ENCODE data around the gene GSN. TPM values are rescaled to one million over a fixed set of nuclear protein-coding genes. Genes with fewer than 3 reads are reported as not detected.

GSN gene
- total and polyA plus RNA-seq, 3 experiments from 2014 or later, result 4.1 to 6.3 (median 4.2) TPM

DNA sequence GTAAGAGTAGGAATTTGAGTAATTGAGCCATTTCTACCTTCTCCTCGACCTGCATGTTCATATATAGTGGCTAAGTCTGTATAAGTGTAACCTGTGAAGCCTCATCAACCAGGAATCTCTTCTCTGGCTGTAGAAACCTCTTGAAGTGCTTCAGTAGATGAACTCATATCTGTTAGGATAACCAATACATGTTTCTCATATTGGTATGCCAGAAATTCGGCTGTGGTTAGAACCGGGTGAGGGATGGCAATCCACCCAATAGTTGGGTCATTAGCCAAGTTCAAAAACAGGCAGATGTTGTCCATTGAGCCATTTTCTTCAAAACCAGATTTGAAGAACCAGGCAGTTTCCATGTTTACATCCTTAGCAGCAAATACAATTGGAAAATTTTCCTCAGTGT is 28.9 kb upstream of the GSN start:
- Histone ChIP-seq H3K27ac (ENCODE audit: low read depth, low read length) (no peak overlapping the region), H3K4me1 (ENCODE audit: insufficient read depth, low read length) (no peaks in the 10 kb centered on the region), H3K9me3 (ENCODE audit: low read length) (no peaks in the 10 kb centered on the region), H3K4me3 (ENCODE audit: low read length) (no peak overlapping the region), H3K36me3 (ENCODE audit: insufficient read depth, low read length) (no peaks in the 10 kb centered on the region), H3K27me3 (ENCODE audit: insufficient read depth, low read length, poor library complexity, severe bottlenecking) (no peaks in the 10 kb centered on the region)
- Mint-ChIP-seq H3K4me3 (no peak overlapping the region), H3K36me3 (peaks cover 19 to 33% (median 27%) of the 10 kb centered on the region in 3 donors), H3K27ac (no peak overlapping the region), H3K9me3 (peaks cover 0 to 5% (median 4%) of the 10 kb centered on the region in 5 donors), H3K4me1 (no peaks in the 10 kb centered on the region), H3K27me3 (no peaks in the 10 kb centered on the region)
- no peak for DNase-seq
- POLR2A ChIA-PET, result no interaction called here
- CTCF ChIA-PET, result no interaction called here

DNA sequence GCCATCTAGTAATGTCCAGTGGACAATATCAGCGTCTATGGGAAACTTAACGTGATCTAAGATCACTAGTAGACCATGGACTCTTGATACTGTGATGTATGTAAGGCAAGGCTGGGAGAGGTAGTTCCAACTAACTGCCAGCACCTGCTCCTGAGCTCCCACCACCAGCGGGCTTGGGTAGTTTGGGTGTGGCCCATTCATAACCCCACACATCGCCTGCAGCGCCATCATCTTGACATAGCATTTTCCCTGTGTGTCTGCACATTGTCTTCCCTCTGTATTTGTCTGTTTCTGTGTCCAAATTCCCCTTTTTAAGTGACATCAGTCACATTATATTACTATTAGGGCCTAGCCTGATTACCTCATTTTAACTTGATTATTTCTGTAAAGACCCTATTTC is 28.1 kb upstream of the GSN start:
- Histone ChIP-seq H3K27ac (ENCODE audit: low read depth, low read length) (no peak overlapping the region), H3K36me3 (ENCODE audit: insufficient read depth, low read length) (no peaks in the 10 kb centered on the region), H3K4me1 (ENCODE audit: insufficient read depth, low read length) (no peaks in the 10 kb centered on the region), H3K4me3 (ENCODE audit: low read length) (no peak overlapping the region), H3K27me3 (ENCODE audit: insufficient read depth, low read length, poor library complexity, severe bottlenecking) (no peaks in the 10 kb centered on the region), H3K9me3 (ENCODE audit: low read length) (no peaks in the 10 kb centered on the region)
- H3K4me1 Mint-ChIP-seq, result no peaks in the 10 kb centered on the region
- CTCF ChIA-PET, result no interaction called here
- no peaks in the 10 kb centered on the region for H3K27me3 Mint-ChIP-seq
- H3K27ac Mint-ChIP-seq, result no peak overlapping the region
- H3K9me3 Mint-ChIP-seq, result peaks cover 0 to 10% (median 8%) of the 10 kb centered on the region in 5 donors
- H3K4me3 Mint-ChIP-seq, result no peak overlapping the region
- H3K36me3 Mint-ChIP-seq, result peaks cover 15 to 37% (median 28%) of the 10 kb centered on the region in 3 donors
- no peak for DNase-seq
- POLR2A ChIA-PET, result no interaction called here

DNA sequence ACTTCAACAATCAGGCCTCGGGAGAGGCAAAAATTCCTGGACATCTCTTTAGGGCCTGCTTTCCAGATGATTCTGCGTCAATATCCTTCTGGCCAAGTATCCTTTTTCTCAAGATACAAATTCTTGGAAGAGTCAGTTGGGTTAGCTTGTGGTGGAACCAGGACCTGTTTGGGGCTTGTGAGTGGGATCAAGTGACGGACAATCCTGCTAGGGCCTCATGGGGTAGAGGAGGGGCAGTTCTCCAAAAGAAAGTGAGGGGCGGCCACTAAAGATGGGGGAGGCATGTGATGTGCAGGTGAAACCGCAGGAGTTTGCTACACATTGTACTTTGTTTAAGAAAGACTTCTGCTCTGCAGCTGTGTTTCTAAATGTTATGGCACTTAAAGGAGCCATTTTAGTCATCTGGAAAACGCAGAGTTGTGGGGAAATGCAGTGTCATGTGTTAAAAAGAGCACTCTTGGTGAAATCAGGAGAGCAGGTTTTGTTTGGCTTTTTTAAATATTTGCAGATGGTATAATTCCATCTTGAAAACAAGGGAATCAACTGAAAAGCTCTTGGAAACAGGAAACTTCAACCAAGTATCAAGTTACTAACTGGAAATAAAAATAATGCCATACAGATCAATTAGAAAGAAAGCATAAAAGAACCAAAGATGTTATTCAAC is 27.4 kb upstream of the GSN start:
- POLR2A ChIA-PET, result interaction anchor here (0.6 kb wide), 1 partner anchor 681 kb away, joined by 5 read pairs; no protein-coding TSS in a partner anchor
- H3K27ac Mint-ChIP-seq, result peak overlapping the region in 1 of 8 donors; percentile 55
- CTCF ChIA-PET, result no interaction called here
- no peaks in the 10 kb centered on the region for H3K36me3 ChIP-seq (ENCODE audit: insufficient read depth, low read length)
- H3K27me3 ChIP-seq (ENCODE audit: insufficient read depth, low read length, poor library complexity, severe bottlenecking), result no peaks in the 10 kb centered on the region
- no peak for DNase-seq
- H3K36me3 Mint-ChIP-seq, result peaks cover 13 to 37% (median 28%) of the 10 kb centered on the region in 3 donors
- H3K4me3 Mint-ChIP-seq, result no peak overlapping the region
- no peak overlapping the region for H3K4me3 ChIP-seq (ENCODE audit: low read length)
- H3K9me3 Mint-ChIP-seq, result peaks cover 0 to 10% (median 8%) of the 10 kb centered on the region in 5 donors
- H3K27ac ChIP-seq (ENCODE audit: low read depth, low read length), result no peak overlapping the region
- no peaks in the 10 kb centered on the region for H3K4me1 Mint-ChIP-seq
- H3K27me3 Mint-ChIP-seq, result no peaks in the 10 kb centered on the region
- no peaks in the 10 kb centered on the region for H3K9me3 ChIP-seq (ENCODE audit: low read length)
- H3K4me1 ChIP-seq (ENCODE audit: insufficient read depth, low read length), result no peaks in the 10 kb centered on the region

DNA sequence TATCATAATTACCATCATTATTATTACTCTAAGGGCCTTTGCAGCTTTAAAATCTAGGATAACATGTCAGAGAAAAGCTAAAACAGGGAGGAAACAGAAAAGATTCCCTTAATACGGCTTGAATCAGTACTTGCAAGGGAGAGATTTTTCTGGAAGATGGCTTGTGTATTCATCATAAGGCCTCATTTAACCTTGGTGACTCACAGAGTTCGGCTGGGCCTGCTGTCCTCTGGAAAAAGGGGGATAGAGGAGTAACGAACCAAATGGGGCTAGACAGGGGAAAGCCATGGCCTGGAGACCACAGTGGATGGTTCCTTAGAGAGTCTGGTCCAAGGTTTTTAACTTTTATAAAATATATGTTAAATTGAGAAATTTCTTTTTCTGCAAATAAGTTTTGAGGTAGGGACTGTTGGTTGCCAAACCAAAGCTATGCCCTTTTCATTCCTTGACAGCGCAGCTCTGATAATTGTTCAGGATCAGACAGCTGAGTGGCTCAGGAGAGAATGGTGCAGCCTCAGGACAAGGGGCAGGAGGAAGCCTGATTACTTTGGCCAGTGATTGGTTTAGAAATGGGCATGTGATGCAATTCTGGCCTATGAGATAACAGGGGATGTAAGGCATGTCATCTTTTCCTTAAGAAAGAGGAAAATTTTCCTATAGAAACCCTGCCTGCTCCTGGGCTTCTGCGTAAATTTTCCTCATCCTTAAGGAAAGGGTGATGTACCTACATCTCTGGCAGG is 25.6 kb upstream of the GSN start:
- Histone ChIP-seq H3K27me3 (ENCODE audit: insufficient read depth, low read length, poor library complexity, severe bottlenecking) (no peaks in the 10 kb centered on the region), H3K9me3 (ENCODE audit: low read length) (no peaks in the 10 kb centered on the region), H3K27ac (ENCODE audit: low read depth, low read length) (no peak overlapping the region), H3K4me3 (ENCODE audit: low read length) (no peak overlapping the region), H3K4me1 (ENCODE audit: insufficient read depth, low read length) (no peaks in the 10 kb centered on the region), H3K36me3 (ENCODE audit: insufficient read depth, low read length) (no peaks in the 10 kb centered on the region)
- Mint-ChIP-seq H3K27me3 (no peaks in the 10 kb centered on the region), H3K4me1 (no peaks in the 10 kb centered on the region), H3K27ac (no peak overlapping the region), H3K36me3 (peaks cover 9 to 43% (median 28%) of the 10 kb centered on the region in 3 donors), H3K9me3 (peaks cover 0 to 10% (median 8%) of the 10 kb centered on the region in 5 donors), H3K4me3 (no peak overlapping the region)
- POLR2A ChIA-PET, result no interaction called here
- CTCF ChIA-PET, result no interaction called here
- DNase-seq, result no peak

- H3K9me3 ChIP-seq (ENCODE audit: low read length), result no peaks in the 10 kb centered on the region
- H3K4me1 Mint-ChIP-seq, result no peaks in the 10 kb centered on the region
- no peak overlapping the region for H3K27ac Mint-ChIP-seq
- no peaks in the 10 kb centered on the region for H3K27me3 Mint-ChIP-seq
- peaks cover 0 to 10% (median 8%) of the 10 kb centered on the region in 5 donors for H3K9me3 Mint-ChIP-seq
- no peak overlapping the region for H3K4me3 Mint-ChIP-seq
- POLR2A ChIA-PET, result no interaction called here
- H3K36me3 Mint-ChIP-seq, result peaks cover 8 to 43% (median 30%) of the 10 kb centered on the region in 3 donors
- no peaks in the 10 kb centered on the region for H3K36me3 ChIP-seq (ENCODE audit: insufficient read depth, low read length)
- no peaks in the 10 kb centered on the region for H3K27me3 ChIP-seq (ENCODE audit: insufficient read depth, low read length, poor library complexity, severe bottlenecking)
- no peaks in the 10 kb centered on the region for H3K4me1 ChIP-seq (ENCODE audit: insufficient read depth, low read length)
- CTCF ChIA-PET, result no interaction called here
- H3K27ac ChIP-seq (ENCODE audit: low read depth, low read length), result no peak overlapping the region
- H3K4me3 ChIP-seq (ENCODE audit: low read length), result no peak overlapping the region
- no peak for DNase-seq
These were observed 25.0 kb upstream of the GSN start for GRCh38 chr9:121242959-121243346.

- Histone ChIP-seq H3K36me3 (ENCODE audit: insufficient read depth, low read length) (no peaks in the 10 kb centered on the region), H3K4me3 (ENCODE audit: low read length) (no peak overlapping the region), H3K9me3 (ENCODE audit: low read length) (no peaks in the 10 kb centered on the region), H3K27me3 (ENCODE audit: insufficient read depth, low read length, poor library complexity, severe bottlenecking) (no peaks in the 10 kb centered on the region), H3K27ac (ENCODE audit: low read depth, low read length) (no peak overlapping the region), H3K4me1 (ENCODE audit: insufficient read depth, low read length) (no peaks in the 10 kb centered on the region)
- Mint-ChIP-seq H3K4me3 (no peak overlapping the region), H3K36me3 (peaks cover 7 to 28% (median 13%) of the 10 kb centered on the region in 3 donors), H3K4me1 (no peaks in the 10 kb centered on the region), H3K27me3 (no peaks in the 10 kb centered on the region), H3K9me3 (peaks cover 0 to 10% (median 8%) of the 10 kb centered on the region in 5 donors), H3K27ac (peak overlapping the region in 1 of 8 donors; percentile 3)
- no peak for DNase-seq
- POLR2A ChIA-PET, result no interaction called here
- CTCF ChIA-PET, result no interaction called here
These were observed 21.0 kb upstream of the GSN start for GRCh38 chr9:121246821-121247561.

DNA sequence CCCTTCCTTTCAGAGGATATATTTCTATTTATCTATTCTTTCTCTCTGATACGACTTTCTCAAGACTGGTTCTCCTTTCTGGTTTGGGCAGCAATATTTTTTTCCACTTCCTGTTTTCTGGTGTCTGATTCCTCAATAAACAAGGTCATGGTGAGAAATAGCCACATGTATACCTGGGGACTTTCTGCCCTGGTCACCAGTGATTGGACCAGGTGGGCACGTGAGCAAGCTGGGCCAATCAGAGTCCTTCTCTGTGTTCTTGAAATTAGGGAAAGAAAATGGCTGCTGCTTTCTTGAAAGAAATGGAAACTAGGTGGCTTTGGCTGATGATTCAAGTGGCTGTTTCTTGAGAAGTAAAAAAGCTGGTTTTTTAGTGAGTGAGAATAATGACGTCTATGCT is 18.4 kb upstream of the GSN start:
- H3K4me1 Mint-ChIP-seq, result no peaks in the 10 kb centered on the region
- H3K27ac Mint-ChIP-seq, result peak overlapping the region in 1 of 8 donors; percentile 40
- no peaks in the 10 kb centered on the region for H3K36me3 ChIP-seq (ENCODE audit: insufficient read depth, low read length)
- H3K9me3 ChIP-seq (ENCODE audit: low read length), result no peaks in the 10 kb centered on the region
- H3K36me3 Mint-ChIP-seq, result peaks cover 3 to 11% (median 4%) of the 10 kb centered on the region in 3 donors
- no peak overlapping the region for H3K4me3 Mint-ChIP-seq
- H3K4me1 ChIP-seq (ENCODE audit: insufficient read depth, low read length), result no peaks in the 10 kb centered on the region
- DNase-seq, result no peak
- ChIA-PET POLR2A (no interaction called here), CTCF (no interaction called here)
- H3K27me3 Mint-ChIP-seq, result no peaks in the 10 kb centered on the region
- no peak overlapping the region for H3K27ac ChIP-seq (ENCODE audit: low read depth, low read length)
- no peaks in the 10 kb centered on the region for H3K27me3 ChIP-seq (ENCODE audit: insufficient read depth, low read length, poor library complexity, severe bottlenecking)
- no peak overlapping the region for H3K4me3 ChIP-seq (ENCODE audit: low read length)
- peaks cover 0 to under 1% (median 0%) of the 10 kb centered on the region in 5 donors for H3K9me3 Mint-ChIP-seq
